HEK293T (cell line): ENCODE measurements around the gene FAM120B.

Experiments used
- ARNT ChIP-seq: fragments of 450-650 bp; IDR thresholded peaks from 2 replicates; pipeline ENCODE4 v1.6.1; 2017; ENCODE audit warnings: mild to moderate bottlenecking
- BHLHE40 ChIP-seq: fragments of 450-650 bp; IDR thresholded peaks from 2 replicates; pipeline ENCODE4 v1.6.1; 2016; ENCODE audit warnings: mild to moderate bottlenecking, moderate library complexity, borderline replicate concordance
- SP1 ChIP-seq: fragments of 450-650 bp; IDR thresholded peaks from 2 replicates; pipeline ENCODE4 v1.6.1; 2017
- TARDBP ChIP-seq: fragments of 450-650 bp; IDR thresholded peaks from 2 replicates; pipeline ENCODE4 v1.6.1; 2016
- TF ChIP-seq, protein P1 (sequence below): fragments of 450-650 bp; IDR thresholded peaks from 2 replicates; pipeline ENCODE4 v1.6.1; 2016

GRCh38 chr6:170434821-170435155, 128.2 kb downstream of the FAM120B start:
- TF ChIP-seq SP1 = no peak
- TF ChIP-seq ARNT = no peak
- TF ChIP-seq BHLHE40 = no peak
- no peak for TF ChIP-seq TARDBP
- TF ChIP-seq, protein P1, sequence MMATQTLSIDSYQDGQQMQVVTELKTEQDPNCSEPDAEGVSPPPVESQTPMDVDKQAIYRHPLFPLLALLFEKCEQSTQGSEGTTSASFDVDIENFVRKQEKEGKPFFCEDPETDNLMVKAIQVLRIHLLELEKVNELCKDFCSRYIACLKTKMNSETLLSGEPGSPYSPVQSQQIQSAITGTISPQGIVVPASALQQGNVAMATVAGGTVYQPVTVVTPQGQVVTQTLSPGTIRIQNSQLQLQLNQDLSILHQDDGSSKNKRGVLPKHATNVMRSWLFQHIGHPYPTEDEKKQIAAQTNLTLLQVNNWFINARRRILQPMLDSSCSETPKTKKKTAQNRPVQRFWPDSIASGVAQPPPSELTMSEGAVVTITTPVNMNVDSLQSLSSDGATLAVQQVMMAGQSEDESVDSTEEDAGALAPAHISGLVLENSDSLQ = no peak
